Adrenal gland (tissue), 5 donors: Measurements from ENCODE around the gene THSD4.

ENCODE experiments used
- CTCF ChIP-seq, 6 experiments: fragments of 450-650 bp in 4 of 6; fragments of 200-600 bp in 2 of 6; sonication (generic) in 1 of 6; IDR thresholded peaks; 1 replicate in 5 of 6; 2 replicates in 1 of 6; pipeline versions ENCODE4 v1.5.1 to v1.8.0; 2016 to 2021; ENCODE audit warnings: antibody characterized with exemption in 6 of 6, mild to moderate bottlenecking in 2 of 6, moderate library complexity in 1 of 6
- POLR2A ChIP-seq, 2 donors: fragments of 450-650 bp; IDR thresholded peaks; one replicate each; pipeline ENCODE4 v1.6.1; 2017; ENCODE audit warnings: antibody characterized with exemption in 2 of 2, mild to moderate bottlenecking in 2 of 2, moderate library complexity in 1 of 2
- donor health status: DM: no; HTN: no; CAD: no.

GRCh38 chr15:71085809-71086208 is 29.5 kb upstream of the THSD4 start:
- TF ChIP-seq CTCF (IDR thresholded peaks at IDR 0.05) (no peak), POLR2A (IDR thresholded peaks at IDR 0.05) (no peak)
